GM10248 (cell line): Measurements from ENCODE around the gene NOP16.
A peak's percentile ranks its signal among the peaks of the same experiment; 100 is the strongest.

ENCODE experiments used
- CTCF ChIA-PET: fragments of 300-600 bp; sonication (Branson Sonifier 250); formaldehyde crosslinking; extraction: SDS; loops from one replicate; lab custom pipeline; 2021; ENCODE audit warnings: antibody characterized with exemption; lab: Yijun Ruan, JAX
- POLR2A ChIA-PET: fragments of 350-650 bp; sonication (Branson Sonifier 250); formaldehyde crosslinking; extraction: SDS; loops from one replicate; lab custom pipeline; 2020; ENCODE audit warnings: antibody characterized with exemption; lab: Yijun Ruan, JAX
- DNase-seq: peaks from one replicate; pipeline ENCODE4 v3.0.0; 2012; ENCODE audit errors: extremely low spot score
- TF ChIP-seq, protein P1 (sequence below): IDR thresholded peaks from 2 replicates; pipeline ENCODE4 v1.5.1; 2012; ENCODE audit warnings: mild to moderate bottlenecking, low read depth; ENCODE audit errors: extremely low read depth, missing control alignments, control extremely low read depth

Gene NOP16

DNA sequence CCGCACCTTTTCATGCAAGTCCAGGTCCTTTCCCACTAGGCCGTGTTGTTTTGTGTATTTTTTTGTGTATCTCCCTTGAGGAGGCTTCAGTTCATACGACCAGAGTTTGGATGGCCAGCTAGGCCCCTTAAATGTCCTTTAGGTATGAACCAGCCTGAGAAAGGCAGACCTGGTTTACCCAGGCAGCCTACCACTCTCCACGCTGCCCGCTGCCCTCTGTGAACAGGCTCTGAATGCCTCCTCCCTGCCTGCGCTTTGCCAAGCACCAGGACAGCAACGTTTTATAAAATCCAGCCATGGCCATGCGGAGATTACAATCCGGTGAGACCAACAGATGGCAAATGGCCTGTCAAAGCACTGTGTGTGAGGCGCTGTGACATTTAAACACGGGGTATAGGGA, 28.6 kb upstream of the NOP16 start:
- ChIA-PET CTCF (interaction anchor here (0.6 to 4.8 kb wide), 28 partner anchors 9 to 687 kb away, joined by 3 to 33 read pairs (median 4); partner anchors contain the start of genes FAF2 and TSPAN17), POLR2A (no interaction called here)
- TF ChIP-seq, protein P1, sequence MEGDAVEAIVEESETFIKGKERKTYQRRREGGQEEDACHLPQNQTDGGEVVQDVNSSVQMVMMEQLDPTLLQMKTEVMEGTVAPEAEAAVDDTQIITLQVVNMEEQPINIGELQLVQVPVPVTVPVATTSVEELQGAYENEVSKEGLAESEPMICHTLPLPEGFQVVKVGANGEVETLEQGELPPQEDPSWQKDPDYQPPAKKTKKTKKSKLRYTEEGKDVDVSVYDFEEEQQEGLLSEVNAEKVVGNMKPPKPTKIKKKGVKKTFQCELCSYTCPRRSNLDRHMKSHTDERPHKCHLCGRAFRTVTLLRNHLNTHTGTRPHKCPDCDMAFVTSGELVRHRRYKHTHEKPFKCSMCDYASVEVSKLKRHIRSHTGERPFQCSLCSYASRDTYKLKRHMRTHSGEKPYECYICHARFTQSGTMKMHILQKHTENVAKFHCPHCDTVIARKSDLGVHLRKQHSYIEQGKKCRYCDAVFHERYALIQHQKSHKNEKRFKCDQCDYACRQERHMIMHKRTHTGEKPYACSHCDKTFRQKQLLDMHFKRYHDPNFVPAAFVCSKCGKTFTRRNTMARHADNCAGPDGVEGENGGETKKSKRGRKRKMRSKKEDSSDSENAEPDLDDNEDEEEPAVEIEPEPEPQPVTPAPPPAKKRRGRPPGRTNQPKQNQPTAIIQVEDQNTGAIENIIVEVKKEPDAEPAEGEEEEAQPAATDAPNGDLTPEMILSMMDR, result no peak
- peak; percentile 9 for DNase-seq

DNA sequence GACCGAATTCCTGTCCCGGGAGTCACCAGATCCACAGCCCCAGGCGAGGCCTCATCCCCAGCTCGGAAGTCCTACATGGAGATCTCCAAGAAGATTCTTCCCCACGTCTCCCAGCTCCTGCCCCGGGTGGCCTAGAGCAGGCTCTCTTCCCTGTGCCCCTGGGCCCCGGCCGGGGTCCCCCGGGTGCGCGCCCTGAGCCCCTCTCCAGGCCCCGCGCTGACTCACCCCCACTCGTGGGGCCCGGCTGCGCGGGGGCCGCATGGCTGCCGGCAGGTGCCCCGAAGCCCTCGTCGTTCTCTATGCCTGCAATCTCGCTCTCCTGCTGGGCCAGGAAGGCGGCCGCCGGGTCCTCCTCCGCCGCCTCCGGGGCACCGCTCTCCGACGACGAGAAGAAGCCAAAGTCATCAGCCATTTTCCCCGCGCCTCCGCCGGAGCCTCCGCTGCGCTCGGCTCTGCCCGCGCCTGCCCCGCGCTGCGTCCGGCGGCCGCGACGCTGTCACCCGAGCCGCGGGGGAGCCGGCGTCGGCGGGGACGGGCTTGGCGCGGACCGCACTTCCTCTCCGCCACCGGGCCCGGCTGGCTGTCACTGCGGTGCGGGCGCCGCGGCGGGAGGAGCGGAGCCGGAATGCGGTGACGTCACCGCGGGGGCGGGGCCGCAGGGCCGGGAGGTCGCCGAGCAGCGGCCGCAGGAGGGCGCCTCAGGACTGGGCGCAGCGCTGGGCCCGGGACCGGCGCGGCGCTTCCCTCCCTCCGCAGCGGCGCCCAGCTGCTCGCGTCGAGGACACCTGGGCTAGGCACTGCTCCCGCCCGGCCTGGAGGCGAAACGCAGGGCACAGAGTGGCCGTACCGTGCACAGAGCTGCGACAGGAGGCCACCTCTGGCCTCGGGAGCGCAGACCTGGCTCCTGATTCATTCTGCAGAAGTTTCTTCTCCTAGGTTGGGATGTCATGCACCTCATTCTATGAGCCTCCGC, 27.8 kb upstream of the NOP16 start, which contains the start of gene CLTB:
TSS of gene CLTB (minus strand) at position 588 of the 973 bp plus-strand sequence. CDS start at position 412, 176 bp downstream.
- TF ChIP-seq, protein P1, result peak; percentile 87
- DNase-seq, result peak; percentile 95
- POLR2A ChIA-PET, result interaction anchor here (0.5 kb wide), 1 partner anchor 29 kb away, joined by 3 read pairs; no protein-coding TSS in a partner anchor
- CTCF ChIA-PET, result interaction anchor here (0.6 to 4.8 kb wide), 33 partner anchors 10 to 686 kb away, joined by 3 to 33 read pairs (median 4); partner anchors contain the start of genes FAF2 and TSPAN17

DNA sequence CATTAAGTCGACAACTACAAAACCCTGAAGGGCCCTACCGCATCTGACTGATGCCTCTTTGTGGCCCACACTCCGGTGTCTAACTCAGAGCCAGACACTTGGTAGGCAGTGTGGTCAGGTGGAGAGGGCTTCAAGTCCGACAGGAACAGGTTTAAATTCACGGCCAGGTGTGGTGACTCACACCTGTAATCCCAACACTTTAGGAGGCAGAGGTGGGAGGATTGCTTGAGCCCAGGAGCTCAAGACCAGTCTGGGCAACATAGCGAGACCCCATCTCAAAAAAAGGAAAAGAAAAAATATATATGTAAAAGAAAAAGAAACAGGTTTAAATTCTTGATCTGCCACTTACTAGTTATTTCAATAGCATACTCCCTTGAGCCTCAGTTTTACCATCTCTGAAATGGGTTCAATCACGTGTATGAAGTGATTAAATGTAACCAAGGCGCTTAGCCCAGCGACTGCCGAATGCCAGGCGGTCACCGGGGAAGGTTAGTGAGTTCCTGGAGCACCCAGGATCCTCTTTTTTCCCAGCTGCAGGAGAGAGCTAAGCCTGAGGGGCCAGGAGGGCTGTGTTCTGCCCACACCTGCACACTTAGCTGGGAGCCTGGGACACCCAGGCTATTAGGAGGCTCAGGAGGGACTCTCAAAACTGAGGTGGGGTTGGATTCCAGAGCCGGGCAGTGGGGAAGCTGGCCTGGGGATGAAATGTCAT, 27.0 kb upstream of the NOP16 start:
- DNase-seq, result peak; percentile 34
- TF ChIP-seq, protein P1, result no peak
- ChIA-PET CTCF (interaction anchor here (0.9 to 4.8 kb wide), 12 partner anchors 9 to 245 kb away, joined by 3 to 33 read pairs (median 8); partner anchors contain the start of genes FAF2 and TSPAN17), POLR2A (interaction anchor here (0.5 kb wide), 1 partner anchor 30 kb away, joined by 3 read pairs; no protein-coding TSS in a partner anchor)

DNA sequence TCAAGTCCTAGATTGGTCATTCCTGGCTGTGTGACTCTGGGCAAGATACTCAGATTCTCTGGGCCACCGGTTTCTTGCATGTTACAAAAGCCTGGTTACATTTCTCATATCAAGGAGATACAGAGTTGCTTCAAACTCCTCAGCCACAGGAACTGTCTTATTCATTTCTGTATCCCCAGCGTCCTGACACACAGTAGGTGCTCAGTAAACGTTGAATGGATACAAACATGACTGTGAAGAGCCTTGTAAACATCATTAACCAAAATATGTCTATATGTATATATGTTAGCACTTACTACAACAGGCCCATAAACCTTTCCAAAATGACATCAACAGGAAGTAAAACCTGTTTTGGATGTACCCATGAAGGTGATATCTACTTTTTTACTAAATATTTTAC, 26.3 kb upstream of the NOP16 start:
- POLR2A ChIA-PET, result no interaction called here
- TF ChIP-seq, protein P1, result no peak
- DNase-seq, result no peak
- CTCF ChIA-PET, result interaction anchor here (1.1 to 4.8 kb wide), 7 partner anchors 8 to 246 kb away, joined by 3 to 32 read pairs (median 8); no protein-coding TSS in a partner anchor

DNA sequence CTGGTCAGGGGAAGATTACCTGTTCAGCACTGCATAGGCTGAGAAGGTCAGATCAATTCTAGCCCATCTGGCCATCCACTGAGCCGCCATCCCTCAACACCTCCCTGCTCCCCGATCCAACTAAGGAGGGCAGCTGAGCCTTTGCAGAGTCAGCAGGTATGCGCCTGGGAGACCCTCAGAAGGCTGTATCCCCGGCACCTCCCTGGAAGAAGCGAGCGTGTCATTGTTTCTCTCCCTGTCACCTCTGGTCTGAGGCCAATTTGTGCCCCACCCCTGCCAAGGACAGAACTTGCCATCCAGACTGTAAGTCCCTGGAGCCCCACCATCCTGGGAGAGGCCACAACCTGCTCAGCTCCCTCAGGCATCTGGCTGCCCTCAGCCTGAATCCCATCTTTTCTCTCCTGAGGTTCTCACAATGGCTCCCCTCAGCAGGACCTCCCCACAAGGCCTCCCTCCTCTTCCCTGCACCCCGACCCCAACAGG, 25.4 kb upstream of the NOP16 start:
- ChIA-PET POLR2A (interaction anchor here (0.8 kb wide), 1 partner anchor 8 kb away, joined by 7 read pairs; no protein-coding TSS in a partner anchor), CTCF (interaction anchor here (1.4 kb wide), 1 partner anchor 60 kb away, joined by 3 read pairs; no protein-coding TSS in a partner anchor)
- TF ChIP-seq, protein P1, result no peak
- DNase-seq, result no peak
